ENCODE data around the gene SHROOM2. TPM values are rescaled to one million over a fixed set of nuclear protein-coding genes. Genes with fewer than 3 reads are reported as not detected.
A peak's percentile ranks its signal among the peaks of the same experiment; 100 is the strongest.

Gene SHROOM2
- total RNA-seq, 1 experiment from 2014 or later = 5.3 TPM

- peak overlapping the region; percentile 22; the same call in 1 of the 2 replicates for H3K27ac ChIP-seq (ENCODE audit: low read depth, low read length)
- DNase-seq (ENCODE audit: low read depth, low spot score) (no peak), ATAC-seq (peak; percentile 43)
- no peaks in the 10 kb centered on the region for H3K27me3 ChIP-seq (ENCODE audit: insufficient read depth, low read length)
- no TSS peak for BruUV-seq (replicated peaks)
- no peak overlapping the region for H3K4me3 ChIP-seq (replicated peaks in 1 of 2; ENCODE audit: low read depth in 1 of 2, low read length in 2 of 2)
- no peak for TF ChIP-seq POLR2A (IDR thresholded peaks at IDR 0.05; ENCODE audit: borderline replicate concordance, extremely low read depth, insufficient read depth, insufficient read length)
- TF ChIP-seq JUND (IDR thresholded peaks at IDR 0.05) = 0 out of 2 replicates have a peak, but pooled peaks have one; percentile 20
- peak; percentile 10; the same call in 1 of the 2 replicates for TF ChIP-seq FOSL1 (IDR thresholded peaks at IDR 0.05; ENCODE audit: low read depth)
- TF ChIP-seq EGR1 (IDR thresholded peaks at IDR 0.05; ENCODE audit: low read depth) = peak; percentile 88
- TF ChIP-seq SP1 (IDR thresholded peaks at IDR 0.05; ENCODE audit: low read depth) = peak; percentile 42
- CTCF ChIA-PET = no interaction called here
- no peak overlapping the region for H3K9ac ChIP-seq (ENCODE audit: low read length)
- intact Hi-C loops (cut with micrococcal nuclease) = loop anchor here (10.0 kb wide), 1 partner anchor 112 kb away; no protein-coding TSS in a partner anchor
- H2AFZ ChIP-seq (ENCODE audit: low read depth, low read length, poor library complexity, severe bottlenecking) = no peak overlapping the region
- no peaks in the 10 kb centered on the region for H3K9me2 ChIP-seq (ENCODE audit: insufficient read depth)
- H4K20me1 ChIP-seq (ENCODE audit: insufficient read depth) = no peaks in the 10 kb centered on the region
- RAD21 ChIA-PET (ENCODE audit: low non-redundant PET in 1 of 2, low total read pairs in 2 of 2, uncharacterized antibody in 2 of 2, unreplicated experiment in 2 of 2) = no interaction called here
- peak overlapping the region; percentile 42 for H3K4me2 ChIP-seq (ENCODE audit: low read length)
- POLR2A ChIA-PET = no interaction called here
- H3K36me3 ChIP-seq (ENCODE audit: control insufficient read depth in 1 of 2, insufficient read depth in 2 of 2, low read length in 2 of 2) = no peaks in the 10 kb centered on the region
- H3K9me3 ChIP-seq (ENCODE audit: control insufficient read depth in 1 of 2, insufficient read depth in 1 of 2, low read depth in 1 of 2, low read length in 2 of 2) = no peaks in the 10 kb centered on the region
- no peaks in the 10 kb centered on the region for H3K79me2 ChIP-seq (ENCODE audit: insufficient read depth, low read length)
- peaks cover 11 to 38% of the 10 kb centered on the region in 2 experiments for H3K4me1 ChIP-seq (ENCODE audit: control insufficient read depth in 1 of 2, insufficient read depth in 2 of 2, low read length in 2 of 2)
Observed at GRCh38 chrX:9902656-9903055, 116.4 kb downstream of the SHROOM2 start.

DNA sequence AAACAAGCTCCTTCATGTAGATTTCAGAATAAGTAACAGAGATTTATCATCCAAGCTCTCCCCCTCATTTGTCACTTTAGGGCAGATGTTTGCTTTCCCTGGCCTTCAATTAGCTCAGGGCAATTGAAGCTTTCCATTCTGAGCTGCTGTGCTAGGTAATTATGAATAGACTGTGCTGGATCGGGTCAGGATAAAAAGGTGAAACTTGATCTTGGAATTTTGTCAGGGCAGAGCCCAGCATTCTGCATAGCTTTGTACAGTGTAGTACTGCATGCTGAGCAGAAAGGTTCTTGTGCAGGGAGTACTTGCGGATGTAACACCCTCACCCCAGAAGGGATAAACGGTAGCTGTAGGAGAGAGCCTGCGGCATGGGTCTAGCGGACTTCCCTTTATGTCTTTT is 116.9 kb downstream of the SHROOM2 start:
- Histone ChIP-seq H4K20me1 (ENCODE audit: insufficient read depth) (no peaks in the 10 kb centered on the region), H3K4me1 (ENCODE audit: control insufficient read depth in 1 of 2, insufficient read depth in 2 of 2, low read length in 2 of 2) (peaks cover 15 to 43% of the 10 kb centered on the region in 2 experiments), H3K9me2 (ENCODE audit: insufficient read depth) (no peaks in the 10 kb centered on the region), H3K36me3 (ENCODE audit: control insufficient read depth in 1 of 2, insufficient read depth in 2 of 2, low read length in 2 of 2) (no peaks in the 10 kb centered on the region), H3K79me2 (ENCODE audit: insufficient read depth, low read length) (no peaks in the 10 kb centered on the region), H3K9me3 (ENCODE audit: control insufficient read depth in 1 of 2, insufficient read depth in 1 of 2, low read depth in 1 of 2, low read length in 2 of 2) (no peaks in the 10 kb centered on the region), H3K4me2 (ENCODE audit: low read length) (peak overlapping the region; percentile 42), H3K4me3 (replicated peaks in 1 of 2; ENCODE audit: low read depth in 1 of 2, low read length in 2 of 2) (no peak overlapping the region), H3K27me3 (ENCODE audit: insufficient read depth, low read length) (no peaks in the 10 kb centered on the region), H3K27ac (ENCODE audit: low read depth, low read length) (peak overlapping the region; percentile 22; the same call in 1 of the 2 replicates), H2AFZ (ENCODE audit: low read depth, low read length, poor library complexity, severe bottlenecking) (no peak overlapping the region), H3K9ac (ENCODE audit: low read length) (no peak overlapping the region)
- CTCF ChIA-PET = no interaction called here
- POLR2A ChIA-PET = no interaction called here
- TF ChIP-seq CEBPB (IDR thresholded peaks at IDR 0.05; ENCODE audit: low read depth) = no peak
- no peak for TF ChIP-seq ATF3 (IDR thresholded peaks at IDR 0.05)
- no peak for TF ChIP-seq JUND (IDR thresholded peaks at IDR 0.05)
- no peak for TF ChIP-seq RAD21 (IDR thresholded peaks at IDR 0.05; ENCODE audit: low read depth)
- TF ChIP-seq YY1 (IDR thresholded peaks at IDR 0.05; ENCODE audit: extremely low read depth, insufficient replicate concordance, low read depth, low read length) = no peak
- TF ChIP-seq SP1 (IDR thresholded peaks at IDR 0.05; ENCODE audit: low read depth) = no peak
- no peak for TF ChIP-seq CBX3 (IDR thresholded peaks at IDR 0.05; ENCODE audit: low read depth)
- TF ChIP-seq SRF (IDR thresholded peaks at IDR 0.05; ENCODE audit: low read depth) = no peak
- TF ChIP-seq ZNF274 (IDR thresholded peaks at IDR 0.05; ENCODE audit: low read depth, low read length) = no peak
- no peak for TF ChIP-seq EZH2phosphoT487 (IDR thresholded peaks at IDR 0.05; ENCODE audit: borderline replicate concordance)
- TF ChIP-seq POLR2AphosphoS5 (IDR thresholded peaks at IDR 0.05; ENCODE audit: low read depth, low read length) = no peak
- no peak for TF ChIP-seq MAX (IDR thresholded peaks at IDR 0.05)
- no peak for TF ChIP-seq EGR1 (IDR thresholded peaks at IDR 0.05; ENCODE audit: low read depth)
- TF ChIP-seq SIN3A (IDR thresholded peaks at IDR 0.05; ENCODE audit: low read depth) = no peak
- no peak for TF ChIP-seq ZFX (IDR thresholded peaks at IDR 0.05)
- no peak for TF ChIP-seq POLR2A (IDR thresholded peaks at IDR 0.05; ENCODE audit: borderline replicate concordance, extremely low read depth, insufficient read depth, insufficient read length)
- no TSS peak for BruUV-seq (replicated peaks)
- ATAC-seq (no peak), DNase-seq (ENCODE audit: low read depth, low spot score) (no peak)
- RAD21 ChIA-PET (ENCODE audit: low non-redundant PET in 1 of 2, low total read pairs in 2 of 2, uncharacterized antibody in 2 of 2, unreplicated experiment in 2 of 2) = no interaction called here
- intact Hi-C loops (cut with micrococcal nuclease) = loop anchor here (10.0 kb wide), 1 partner anchor 112 kb away; no protein-coding TSS in a partner anchor

Data from HCT116 (cell line).